ENCODE measurements around the gene MPL. TPM values are rescaled to one million over a fixed set of nuclear protein-coding genes. Genes with fewer than 3 reads are reported as not detected.

Gene MPL
- total and polyA plus RNA-seq, 2 of the 8 experiments (the other 6 are each of a cell fraction or from before 2014, with no cell fraction given): 0.08 TPM; not detected in 1

GRCh38 chr1:43293896-43294760, 43.5 kb upstream of the MPL start (continued):
- TF ChIP-seq USF2 (IDR thresholded peaks at IDR 0.05; ENCODE audit: low read length) (no peak), SAP30 (IDR thresholded peaks at IDR 0.05; ENCODE audit: insufficient read depth, insufficient replicate concordance, low read length) (no peak), HDAC6 (IDR thresholded peaks at IDR 0.05; ENCODE audit: low read depth, low read length) (no peak), SP1 (IDR thresholded peaks at IDR 0.05; ENCODE audit: low read depth, low read length) (no peak), POU5F1 (IDR thresholded peaks at IDR 0.05; ENCODE audit: low read depth, low read length) (no peak), CEBPB (IDR thresholded peaks at IDR 0.05; ENCODE audit: low read depth, low read length) (no peak), NRF1 (IDR thresholded peaks at IDR 0.05; ENCODE audit: low read depth, low read length) (no peak), FOSL1 (IDR thresholded peaks at IDR 0.05; ENCODE audit: insufficient read depth, low read depth, low read length) (no peak), CHD2 (IDR thresholded peaks at IDR 0.05; ENCODE audit: low read length) (no peak), SRF (IDR thresholded peaks at IDR 0.05; ENCODE audit: low read depth, low read length) (no peak)
